CD4-positive, alpha-beta T cell treated with Interleukin-15 for 1 hour (primary cell): ENCODE data around the gene RNASE7.
A peak's percentile ranks its signal among the peaks of the same experiment; 100 is the strongest.
"Not testable (repeated sequence)": the region's sequence is repeated elsewhere in the genome, so short reads cannot be mapped to it uniquely, and the experiment has no call there.

Source experiments
- DNase-seq: peaks from one replicate; pipeline ENCODE4 v3.0.0-alpha.2; 2020

Gene RNASE7

DNA sequence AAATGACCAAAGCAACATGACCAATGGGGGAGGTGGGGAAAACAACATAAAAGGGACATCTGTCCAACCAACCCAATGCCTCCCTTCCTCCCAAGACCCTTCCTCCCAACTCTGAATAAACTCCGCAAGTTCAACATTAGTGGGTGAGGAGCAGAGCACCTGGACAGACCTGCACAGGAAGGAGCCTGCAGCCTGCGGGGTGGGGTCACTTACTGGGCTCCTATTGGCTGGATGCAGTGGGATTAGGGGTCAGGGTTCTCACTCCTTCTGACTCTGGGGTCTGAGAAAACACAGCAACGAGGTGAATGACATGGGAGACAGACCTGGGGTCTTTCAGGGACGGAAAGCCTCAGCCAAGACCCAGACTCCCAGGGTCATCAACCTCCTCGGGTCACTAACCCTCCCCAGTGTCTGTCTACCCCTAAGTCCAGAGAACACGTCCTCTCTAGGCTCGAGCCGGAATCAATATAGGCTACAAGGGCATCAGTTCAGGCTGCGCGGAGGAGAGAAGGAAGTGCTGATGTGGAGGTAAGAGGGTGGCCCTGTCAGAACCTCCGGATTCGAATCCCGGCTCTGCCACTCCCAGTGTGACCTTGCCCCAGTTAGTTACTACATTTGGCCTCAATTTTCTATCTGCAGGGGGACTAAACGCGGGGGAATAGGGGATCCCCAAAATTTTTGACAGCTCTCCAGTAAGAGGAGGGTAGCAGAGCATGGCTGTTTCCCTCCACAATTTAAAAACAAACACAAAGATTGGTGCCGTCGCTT lies 18.2 kb upstream of the RNASE7 start:
- DNase-seq, result no peak

GRCh38 chr14:21024585-21025370 lies 17.4 kb upstream of the RNASE7 start, which contains the start of gene NDRG2:
Gene NDRG2, minus strand, starts transcription at chr14:21025061. Its CDS starts 1,746 bp downstream, at chr14:21023315.
- DNase-seq, result peak; percentile 81

GRCh38 chr14:21025371-21026273 lies 16.5 kb upstream of the RNASE7 start:
- no peak for DNase-seq

- no peak for DNase-seq
Measured at GRCh38 chr14:21026274-21026987, 15.7 kb upstream of the RNASE7 start.

DNA sequence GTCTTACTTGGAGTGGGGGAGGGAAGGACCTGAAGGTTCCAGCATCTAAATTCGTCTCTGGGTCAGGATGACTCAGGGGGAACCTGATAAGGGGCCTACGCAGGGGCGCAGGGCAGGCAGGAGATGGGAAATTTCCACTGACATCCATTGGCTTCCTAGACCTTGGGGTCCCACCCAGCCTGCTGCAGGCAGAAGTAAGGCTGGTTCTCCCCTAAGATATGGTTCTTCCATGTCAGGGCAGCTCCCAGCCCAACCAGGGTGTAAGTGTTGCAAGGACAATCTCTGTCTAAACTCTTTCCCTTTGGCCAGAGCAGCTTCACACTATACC lies 15.2 kb upstream of the RNASE7 start:
- no peak for DNase-seq

- DNase-seq, result no peak
Measured at GRCh38 chr14:21029917-21030316, 12.2 kb upstream of the RNASE7 start, which contains the start of gene TPPP2. Gene TPPP2, plus strand, starts transcription at chr14:21030217. Its CDS starts 365 bp downstream, at chr14:21030582.

DNA sequence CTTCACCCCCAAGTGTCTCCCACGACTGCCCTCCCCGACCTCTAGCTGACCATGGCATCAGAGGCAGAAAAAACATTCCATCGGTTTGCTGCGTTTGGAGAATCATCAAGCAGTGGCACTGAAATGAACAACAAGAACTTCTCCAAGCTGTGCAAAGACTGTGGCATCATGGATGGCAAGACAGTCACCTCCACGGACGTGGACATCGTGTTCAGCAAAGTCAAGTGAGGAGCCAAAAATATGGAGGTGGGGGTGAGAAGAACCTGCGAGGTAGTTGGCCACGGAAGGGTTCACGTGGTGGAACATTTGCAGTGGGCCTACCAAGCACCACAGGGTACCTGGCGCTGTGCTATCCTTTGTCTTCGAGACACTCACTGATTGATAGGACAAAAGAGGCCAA lies 11.6 kb upstream of the RNASE7 start:
- DNase-seq, result no peak

GRCh38 chr14:21032326-21033132 lies 9.6 kb upstream of the RNASE7 start:
- no peak for DNase-seq

DNA sequence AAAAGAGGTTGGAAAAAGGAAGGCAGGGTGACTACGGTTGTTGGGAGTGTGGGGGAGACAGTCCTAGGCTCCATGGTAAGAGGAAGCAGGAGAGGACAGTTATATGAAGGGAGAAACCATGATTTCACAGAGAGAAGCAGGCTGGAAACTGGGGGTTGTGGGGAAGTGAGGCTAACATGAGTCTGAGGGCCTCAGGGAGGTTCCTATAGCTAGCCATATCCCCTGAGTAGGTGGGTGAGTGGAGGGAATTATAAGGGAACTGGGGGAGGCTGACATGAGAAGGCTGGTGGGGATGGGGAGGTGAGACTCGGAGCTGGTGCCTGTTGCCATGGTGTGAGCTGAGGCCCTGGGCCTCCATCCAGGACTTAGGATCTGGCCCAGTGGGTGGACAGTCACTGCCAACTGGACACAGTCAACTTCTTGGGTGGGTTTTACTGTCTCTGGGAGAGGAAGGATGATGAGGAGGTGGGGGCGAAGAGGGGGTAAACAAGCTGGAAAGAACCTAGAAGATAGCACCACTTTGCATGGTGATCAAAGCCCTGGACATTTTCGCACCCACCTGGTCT lies 8.9 kb upstream of the RNASE7 start:
- no peak for DNase-seq

DNA sequence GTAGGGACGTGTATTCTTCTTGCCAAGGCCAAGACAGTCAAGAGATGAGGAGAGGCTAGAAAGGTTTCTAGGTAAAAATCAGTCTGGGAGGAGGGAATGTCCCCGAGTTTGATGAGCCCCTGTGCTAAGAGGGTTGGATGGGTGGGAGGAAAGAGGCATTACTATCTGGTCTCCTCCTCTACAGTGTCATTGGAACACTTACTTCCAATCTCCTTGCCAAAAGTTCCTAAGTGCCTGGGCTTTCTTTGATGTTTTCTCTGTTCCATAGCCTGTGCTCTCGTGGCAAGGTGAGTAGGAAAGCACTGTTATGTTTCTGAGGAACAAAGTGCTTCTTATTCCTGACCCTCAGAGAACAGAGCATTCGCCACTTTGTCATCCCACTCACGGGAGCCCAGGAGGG lies 7.5 kb upstream of the RNASE7 start, which contains the start of gene RNASE13:
Gene RNASE13, minus strand, starts transcription at position 101 of the 400 bp plus-strand sequence. CDS start 519 bp downstream, outside the sequence.
- DNase-seq, result no peak

GRCh38 chr14:21036751-21037150 lies 5.4 kb upstream of the RNASE7 start:
- DNase-seq, result no peak

DNA sequence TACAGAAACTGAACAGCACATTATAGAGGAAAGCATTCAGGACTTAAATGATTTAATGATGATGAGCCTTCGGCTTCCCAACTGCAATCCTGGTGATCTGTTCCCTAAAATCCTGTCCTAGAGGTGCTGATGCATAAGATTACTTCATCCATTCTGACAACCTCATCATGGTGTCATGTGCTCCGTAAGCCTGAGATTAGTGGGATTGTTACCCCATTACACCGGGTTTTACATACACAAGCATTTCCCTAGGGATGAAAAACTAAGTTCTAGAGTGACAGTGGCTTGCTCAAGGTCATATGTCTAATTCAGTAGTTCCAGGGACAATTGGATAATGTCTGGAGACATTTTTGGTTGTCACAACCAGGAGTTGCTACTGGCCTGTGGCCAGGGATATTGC lies 5.0 kb upstream of the RNASE7 start:
- no peak for DNase-seq

DNA sequence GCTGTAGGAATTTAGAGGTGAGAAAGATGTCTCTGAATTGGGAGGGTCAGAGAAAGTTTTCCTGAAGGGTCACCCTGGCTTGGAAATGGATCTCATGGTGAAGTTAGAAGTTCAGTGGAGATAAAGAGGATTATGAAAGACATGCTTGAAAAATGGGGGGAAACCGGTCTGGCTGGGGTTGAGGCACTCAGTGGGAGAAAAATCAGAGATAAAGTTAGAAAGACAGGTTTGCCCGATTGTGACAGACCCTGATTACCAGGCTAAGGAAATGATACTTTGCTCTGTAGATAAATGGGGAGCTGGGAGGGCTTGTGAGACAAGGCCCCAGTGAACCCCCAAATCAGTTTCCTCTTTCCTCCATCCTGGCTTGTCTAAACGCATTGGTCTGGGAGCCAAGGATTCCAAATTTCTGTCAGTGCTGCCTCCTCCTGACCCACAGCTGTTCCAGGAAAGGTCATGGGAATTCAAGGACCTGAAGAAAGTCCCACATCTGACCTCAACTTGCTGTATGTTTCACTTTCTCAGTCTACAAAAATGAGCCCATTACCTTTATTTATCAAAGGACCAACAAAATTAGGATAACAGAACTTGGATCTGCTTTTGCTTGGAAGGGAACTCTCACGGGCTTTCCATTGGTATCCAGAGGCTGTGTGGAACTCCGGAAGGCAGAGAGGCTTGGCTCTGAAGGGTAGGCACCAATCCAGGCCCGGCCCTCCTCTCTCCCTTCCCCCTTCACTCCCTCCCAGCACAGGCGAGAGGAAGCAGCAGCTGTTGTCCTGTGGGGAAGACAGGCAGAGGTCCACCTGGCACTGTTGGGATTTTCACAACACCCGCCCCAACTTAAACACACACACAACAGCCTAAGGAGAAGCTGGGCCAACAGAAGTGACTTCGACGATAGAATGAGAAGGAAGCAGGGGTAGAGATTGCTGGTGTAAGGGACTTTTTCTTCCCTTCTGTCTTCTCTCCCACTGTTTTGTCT lies 3.4 kb upstream of the RNASE7 start:
- no peak for DNase-seq

DNA sequence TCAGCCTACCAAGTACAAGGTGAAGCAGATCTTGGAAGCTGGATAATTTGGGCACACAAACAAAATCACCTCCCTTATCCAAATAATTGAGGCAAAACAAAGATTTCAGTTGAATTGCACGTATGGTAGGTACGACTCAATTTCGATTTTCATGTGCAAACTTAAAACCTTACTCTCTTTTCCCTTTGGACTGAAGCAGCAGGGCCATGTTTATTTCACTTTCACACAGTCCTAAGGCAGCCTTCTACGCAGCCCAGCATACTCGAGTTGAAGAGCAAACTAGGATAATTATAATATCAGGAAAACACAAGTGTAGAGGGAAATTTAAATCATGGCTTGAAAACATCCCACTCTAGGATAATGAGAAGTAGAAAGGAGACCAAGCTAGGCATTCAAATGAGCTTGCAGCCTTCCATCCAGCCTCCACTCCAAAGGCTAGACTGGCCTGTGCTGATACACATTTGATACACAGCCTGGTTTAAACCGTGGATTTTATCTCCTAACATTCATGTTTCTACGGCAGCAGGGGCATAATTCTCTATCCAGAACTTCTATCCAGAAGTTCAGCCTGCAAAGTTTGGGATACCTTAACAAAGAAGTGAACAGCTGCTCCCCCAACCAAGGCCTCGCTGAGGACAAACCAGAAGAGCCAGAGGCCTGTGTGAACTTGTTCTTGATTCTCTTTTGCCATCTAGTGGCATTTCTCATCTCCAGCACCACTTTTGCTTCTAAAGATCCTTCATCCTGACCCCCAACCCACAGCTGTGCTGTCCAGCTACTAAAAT lies 2.4 kb upstream of the RNASE7 start:
- no peak for DNase-seq

DNA sequence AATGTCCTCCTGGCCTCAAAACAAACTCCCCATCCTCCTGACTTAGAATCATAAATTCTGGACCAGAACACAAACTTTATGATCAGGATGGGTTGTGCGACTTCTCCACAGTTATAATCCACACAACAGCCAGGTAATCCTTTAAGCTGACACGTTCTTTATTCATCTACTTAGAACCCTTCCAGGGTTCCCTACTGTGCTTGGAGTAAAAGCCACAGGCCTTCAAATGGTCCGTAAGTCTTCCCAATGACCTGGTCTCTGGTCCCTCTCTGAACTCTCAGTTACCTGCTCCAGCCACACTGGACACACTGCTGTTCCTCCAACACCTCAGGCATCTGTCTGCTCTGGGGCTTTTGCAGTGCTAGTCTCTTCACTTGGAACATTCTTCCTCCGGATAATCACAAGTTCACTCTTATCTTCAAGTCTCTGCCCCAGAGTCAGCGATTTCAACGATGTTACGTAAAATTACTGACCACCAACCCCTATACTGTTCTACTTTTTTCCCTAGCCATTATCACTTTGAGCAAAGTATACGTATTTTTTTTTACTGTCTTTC lies 1.7 kb upstream of the RNASE7 start:
- DNase-seq, result no peak

DNA sequence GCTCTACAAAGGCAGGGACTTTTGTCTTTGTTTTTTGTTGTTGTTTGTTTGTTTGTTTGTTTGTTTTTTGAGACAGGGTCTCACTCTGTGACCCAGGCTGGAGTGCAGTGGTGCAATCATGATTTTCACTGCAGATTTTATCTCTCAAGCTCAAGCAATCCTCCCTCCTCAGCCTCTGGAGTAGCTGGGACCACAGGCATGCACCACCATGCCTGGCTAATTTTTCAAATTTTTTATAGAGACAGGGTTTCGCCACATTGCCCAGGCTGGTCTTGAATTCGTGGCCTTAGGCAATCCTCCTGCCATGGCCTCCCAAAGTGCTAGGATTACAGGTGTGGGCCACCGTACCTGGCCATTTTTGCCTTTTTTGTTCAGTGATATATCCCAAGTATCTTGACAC lies 1.2 kb upstream of the RNASE7 start:
- DNase-seq, result not testable (repeated sequence)

- DNase-seq, result no peak
Measured at GRCh38 chr14:21042918-21043317, 756 bp downstream of the RNASE7 start.

DNA sequence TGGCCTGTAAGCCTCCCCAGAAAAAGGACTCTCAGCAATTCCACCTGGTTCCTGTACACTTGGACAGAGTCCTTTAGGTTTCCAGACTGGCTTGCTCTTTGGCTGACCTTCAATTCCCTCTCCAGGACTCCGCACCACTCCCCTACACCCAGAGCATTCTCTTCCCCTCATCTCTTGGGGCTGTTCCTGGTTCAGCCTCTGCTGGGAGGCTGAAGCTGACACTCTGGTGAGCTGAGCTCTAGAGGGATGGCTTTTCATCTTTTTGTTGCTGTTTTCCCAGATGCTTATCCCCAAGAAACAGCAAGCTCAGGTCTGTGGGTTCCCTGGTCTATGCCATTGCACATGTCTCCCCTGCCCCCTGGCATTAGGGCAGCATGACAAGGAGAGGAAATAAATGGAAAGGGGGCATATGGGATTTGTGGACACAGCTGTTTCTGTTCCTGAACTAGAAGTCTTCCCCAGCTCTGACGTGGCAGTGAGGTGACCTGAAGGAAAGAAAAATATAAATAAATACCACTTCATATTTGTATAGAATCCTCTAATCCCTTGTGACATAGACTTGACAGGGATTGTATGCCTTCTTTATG lies 1.3 kb downstream of the RNASE7 start:
- DNase-seq, result no peak
